GM23338 (cell line): Measurements from ENCODE around the gene SEPTIN11. TPM values are rescaled to one million over a fixed set of nuclear protein-coding genes. Genes with fewer than 3 reads are reported as not detected.
"Not testable (repeated sequence)": the region's sequence is repeated elsewhere in the genome, so short reads cannot be mapped to it uniquely, and the experiment has no call there.

Experiments
- ATAC-seq: fragments of 200-7000 bp; cut with Tn5 transposase; 3 replicates; pipeline ENCODE4 v1.9.1; 2020
- DNase-seq: peaks from one replicate; pipeline ENCODE4 v3.0.0-alpha.2; 2015; ENCODE audit warnings: low spot score
- H2AFZ ChIP-seq: fragments of 200-600 bp; sonication (generic); 2 replicates; pipeline ENCODE4 v1.8.0; 2016; ENCODE audit warnings: antibody characterized with exemption, mild to moderate bottlenecking, moderate library complexity
- H3F3A ChIP-seq: fragments of 200-600 bp; sonication (generic); replicated peaks from 2 replicates; pipeline ENCODE4 v1.8.0; 2017; ENCODE audit warnings: antibody characterized with exemption, mixed run types, low read depth
- H3K27ac ChIP-seq: fragments of 200-600 bp; sonication (generic); 2 replicates; pipeline ENCODE4 v1.6.1; 2016; ENCODE audit warnings: low read depth
- H3K27me3 ChIP-seq: fragments of 200-600 bp; sonication (generic); 2 replicates; pipeline ENCODE4 v1.8.0; 2016; ENCODE audit warnings: mild to moderate bottlenecking, mixed run types, moderate library complexity; ENCODE audit not compliant: insufficient read depth
- H3K36me3 ChIP-seq: fragments of 200-600 bp; sonication (generic); 2 replicates; pipeline ENCODE4 v1.8.0; 2016; ENCODE audit warnings: mild to moderate bottlenecking; ENCODE audit not compliant: insufficient read depth
- H3K4me1 ChIP-seq: fragments of 200-600 bp; sonication (generic); 2 replicates; pipeline ENCODE4 v1.8.0; 2016; ENCODE audit warnings: mild to moderate bottlenecking, moderate library complexity; ENCODE audit not compliant: insufficient read depth
- H3K4me2 ChIP-seq: fragments of 200-600 bp; sonication (generic); 2 replicates; pipeline ENCODE4 v1.7.1; 2017; ENCODE audit warnings: mixed run types
- H3K4me3 ChIP-seq: fragments of 200-600 bp; sonication (generic); 2 replicates; pipeline ENCODE4 v1.6.1; 2016; ENCODE audit warnings: mixed run types
- H3K79me2 ChIP-seq: fragments of 200-600 bp; sonication (generic); replicated peaks from 2 replicates; pipeline ENCODE4 v1.8.0; 2017; ENCODE audit warnings: mild to moderate bottlenecking; ENCODE audit not compliant: insufficient read depth
- H3K9me2 ChIP-seq: fragments of 200-600 bp; sonication (generic); 2 replicates; pipeline ENCODE4 v1.8.0; 2017; ENCODE audit not compliant: insufficient read depth
- H4K20me1 ChIP-seq: fragments of 200-600 bp; sonication (generic); replicated peaks from 2 replicates; pipeline ENCODE4 v1.8.0; 2017; ENCODE audit warnings: mild to moderate bottlenecking; ENCODE audit not compliant: insufficient read depth
- H3K27ac Mint-ChIP-seq: 2 replicates; pipeline ENCODE4 v1.8.0; 2020; ENCODE audit warnings: inconsistent platforms, mild to moderate bottlenecking, moderate library complexity, mixed read lengths
- H3K27me3 Mint-ChIP-seq: 3 replicates; pipeline ENCODE4 v1.8.0; 2022; ENCODE audit warnings: low read depth, mild to moderate bottlenecking, moderate library complexity, mixed read lengths, inconsistent platforms; ENCODE audit not compliant: insufficient read depth, poor library complexity
- H3K36me3 Mint-ChIP-seq: 3 replicates; pipeline ENCODE4 v1.8.0; 2021; ENCODE audit warnings: low read depth, mild to moderate bottlenecking, inconsistent platforms, moderate library complexity, mixed read lengths
- H3K4me1 Mint-ChIP-seq: 3 replicates; pipeline ENCODE4 v1.8.0; 2020; ENCODE audit warnings: mild to moderate bottlenecking, inconsistent platforms, mixed read lengths
- H3K4me3 Mint-ChIP-seq: 3 replicates; pipeline ENCODE4 v1.8.0; 2021; ENCODE audit warnings: moderate library complexity, mild to moderate bottlenecking, inconsistent platforms, mixed read lengths
- H3K9me3 Mint-ChIP-seq: 3 replicates; pipeline ENCODE4 v1.8.0; 2020; ENCODE audit warnings: moderate library complexity, mild to moderate bottlenecking, inconsistent platforms, mixed read lengths
- CREB1 ChIP-seq: fragments of 250-450 bp; sonication (Bioruptor Pico); IDR thresholded peaks from 2 replicates; pipeline ENCODE4 v1.5.0; 2020; ENCODE audit warnings: low read depth, mild to moderate bottlenecking, moderate library complexity
- JUNB ChIP-seq: IDR thresholded peaks from one replicate; pipeline ENCODE4 v1.6.1; 2016; ENCODE audit warnings: antibody characterized with exemption; ENCODE audit not compliant: unreplicated experiment
- NANOG ChIP-seq: IDR thresholded peaks from 2 replicates; pipeline ENCODE4 v1.6.1; 2016; ENCODE audit warnings: antibody characterized with exemption, borderline replicate concordance
- ZNF114 ChIP-seq: fragments of 250-450 bp; sonication (Bioruptor Pico); IDR thresholded peaks from 2 replicates; pipeline ENCODE4 v1.5.0; 2020; ENCODE audit warnings: mild to moderate bottlenecking, moderate library complexity
- polyA plus RNA-seq: library from polyadenylated mRNA; unstranded; fragments of >200 nt; fragmentation: Nextera tagmentation; extraction: Ambion mirVana; gene quantifications from 2 replicates; pipeline ENCODE4 v1.2.1, GENCODE V29; 2016
- total RNA-seq: library from RNA; depleted of rRNA; stranded (reverse); fragments of >200 nt; shearing (Covaris generic); gene quantifications from 2 replicates; pipeline ENCODE4 v1.2.3, GENCODE V29; 2014
- TF ChIP-seq, protein P1 (sequence below), 2 experiments: fragments of 200-600 bp in 1 of 2; sonication (generic) in 1 of 2; conservative IDR thresholded peaks; 2 replicates each; pipeline versions ENCODE4 v1.5.1 to v1.6.1; 2016 to 2017; ENCODE audit warnings: antibody characterized with exemption in 2 of 2, low read depth in 2 of 2, mild to moderate bottlenecking in 2 of 2, moderate library complexity in 1 of 2
- TF ChIP-seq, protein P2 (sequence below): fragments of 250-450 bp; sonication (Bioruptor Pico); IDR thresholded peaks from 2 replicates; pipeline ENCODE4 v1.5.0; 2020; ENCODE audit warnings: mild to moderate bottlenecking, moderate library complexity

Gene SEPTIN11
- total and polyA plus RNA-seq, 2 experiments from 2014 or later: 80.0 to 81.6 TPM

DNA sequence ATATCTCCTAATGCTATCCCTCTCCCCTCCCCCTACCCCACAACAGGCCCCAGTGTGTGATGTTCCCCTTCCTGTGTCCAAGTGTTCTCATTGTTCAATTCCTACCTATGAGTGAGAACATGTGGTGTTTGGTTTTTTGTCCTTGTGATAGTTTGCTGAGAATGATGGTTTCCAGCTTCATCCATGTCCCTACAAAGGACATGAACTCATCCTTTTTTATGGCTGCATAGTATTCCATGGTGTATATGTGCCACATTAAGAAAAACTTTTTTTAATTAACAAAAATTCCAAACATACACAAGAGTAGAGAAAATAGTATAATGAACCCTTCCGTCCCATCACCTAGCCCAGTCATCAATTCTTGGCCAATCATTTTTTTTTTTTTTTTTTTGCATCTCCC is 14.4 kb downstream of the SEPTIN11 start:
- peaks cover 94% of the 10 kb centered on the region for H3K79me2 ChIP-seq
- H2AFZ ChIP-seq, H3K4me3 Mint-ChIP-seq, H3K9me3 Mint-ChIP-seq, H3K4me2 ChIP-seq, H3K36me3 ChIP-seq, DNase-seq, H3K27ac Mint-ChIP-seq, H3K27ac ChIP-seq, H3K27me3 ChIP-seq, H4K20me1 ChIP-seq, H3F3A ChIP-seq, H3K27me3 Mint-ChIP-seq, H3K4me3 ChIP-seq, H3K9me2 ChIP-seq, ATAC-seq: not testable (repeated sequence)
- peaks cover 13% of the 10 kb centered on the region; the same call in 1 of the 2 replicates for H3K4me1 ChIP-seq
- Mint-ChIP-seq H3K4me1 (peaks cover 21% of the 10 kb centered on the region), H3K36me3 (peaks cover 11% of the 10 kb centered on the region)

DNA sequence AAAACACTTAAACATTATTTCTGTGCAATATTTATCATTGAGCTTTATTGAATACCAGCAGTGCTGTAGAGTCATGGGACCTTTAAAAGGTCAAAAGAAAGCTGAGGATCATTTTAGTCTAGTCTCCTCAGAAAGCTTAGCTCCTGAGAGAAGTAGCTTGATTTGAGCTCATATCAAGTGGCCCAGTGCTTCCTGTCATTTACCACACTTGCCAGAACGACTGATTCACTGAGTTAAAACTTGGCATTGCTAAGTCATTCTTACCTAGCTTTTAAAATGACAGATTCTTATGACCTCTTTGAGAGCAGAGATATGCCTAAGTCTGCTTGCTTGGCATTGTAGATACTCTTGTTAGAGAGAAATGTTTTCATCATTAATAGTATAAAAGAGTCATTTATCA is 15.2 kb downstream of the SEPTIN11 start:
- H3F3A ChIP-seq: no peaks in the 10 kb centered on the region
- no peaks in the 10 kb centered on the region for H3K27me3 ChIP-seq
- H3K4me2 ChIP-seq: no peak overlapping the region
- DNase-seq: no peak
- H3K4me3 Mint-ChIP-seq: no peak overlapping the region
- H3K9me3 Mint-ChIP-seq: peaks cover 3% of the 10 kb centered on the region; the same call in 2 of the 3 replicates
- H3K79me2 ChIP-seq: peaks cover 88% of the 10 kb centered on the region
- H3K4me3 ChIP-seq: no peak overlapping the region
- no peaks in the 10 kb centered on the region for H3K9me2 ChIP-seq
- no peak for ATAC-seq
- peaks cover 11% of the 10 kb centered on the region for H3K36me3 Mint-ChIP-seq
- H2AFZ ChIP-seq: no peak overlapping the region
- peaks cover 10% of the 10 kb centered on the region; the same call in 1 of the 2 replicates for H4K20me1 ChIP-seq
- H3K4me1 Mint-ChIP-seq: peaks cover 27% of the 10 kb centered on the region
- no peak overlapping the region for H3K27ac ChIP-seq
- peaks cover 16% of the 10 kb centered on the region; the same call in 1 of the 2 replicates for H3K4me1 ChIP-seq
- no peak overlapping the region for H3K27ac Mint-ChIP-seq
- H3K36me3 ChIP-seq: no peaks in the 10 kb centered on the region
- TF ChIP-seq CREB1 (CRISPR knock-in tag) (no peak), NANOG (no peak)
- no peaks in the 10 kb centered on the region for H3K27me3 Mint-ChIP-seq

DNA sequence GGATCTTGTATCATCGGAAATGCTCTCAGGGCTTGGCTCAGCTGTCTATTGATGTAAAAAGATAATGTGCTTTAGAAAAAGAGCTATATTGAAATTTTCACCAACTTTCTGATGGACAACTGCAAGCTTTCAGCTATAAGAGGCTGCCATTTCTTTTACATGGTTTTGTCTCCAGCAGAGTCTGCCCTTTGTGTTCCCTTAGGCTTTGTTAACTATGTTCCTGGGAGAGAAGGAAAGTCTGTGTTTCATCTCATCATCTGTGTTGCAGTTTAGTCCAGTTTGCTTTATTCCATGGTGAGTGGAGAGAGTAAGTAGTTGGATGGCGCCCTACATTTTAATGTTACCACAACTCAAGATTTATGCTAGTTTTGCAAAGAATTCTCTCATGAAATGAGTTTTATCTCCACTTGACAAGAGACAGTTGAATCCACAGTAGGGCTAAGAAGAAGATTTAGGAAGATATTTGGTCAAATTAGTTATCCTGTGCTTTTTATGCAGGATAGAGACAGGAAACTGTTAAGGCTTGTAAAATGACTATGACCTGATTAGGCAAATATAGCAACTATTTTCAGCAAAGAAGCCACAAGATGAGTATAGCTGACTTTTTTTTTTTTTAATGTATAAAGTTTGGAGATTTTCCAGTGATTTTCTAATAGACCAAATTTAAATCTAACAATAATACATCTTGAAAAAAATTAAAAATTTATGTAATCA is 16.5 kb downstream of the SEPTIN11 start:
- Histone ChIP-seq H3K79me2 (peaks cover 86% of the 10 kb centered on the region), H3F3A (no peaks in the 10 kb centered on the region), H3K9me2 (no peaks in the 10 kb centered on the region), H3K27me3 (no peaks in the 10 kb centered on the region), H3K4me3 (no peak overlapping the region), H3K27ac (peak overlapping the region; percentile 61; the same call in 1 of the 2 replicates), H3K36me3 (no peaks in the 10 kb centered on the region), H4K20me1 (peaks cover 6% of the 10 kb centered on the region; the same call in 1 of the 2 replicates), H3K4me1 (peaks cover 21% of the 10 kb centered on the region), H3K4me2 (no peak overlapping the region), H2AFZ (no peak overlapping the region)
- DNase-seq (no peak), ATAC-seq (no peak)
- Mint-ChIP-seq H3K9me3 (peaks cover 3% of the 10 kb centered on the region; the same call in 2 of the 3 replicates), H3K4me1 (peaks cover 31% of the 10 kb centered on the region), H3K27ac (peak overlapping the region; percentile 53; the same call in 1 of the 2 replicates), H3K4me3 (no peak overlapping the region), H3K36me3 (peaks cover 11% of the 10 kb centered on the region), H3K27me3 (no peaks in the 10 kb centered on the region)
- TF ChIP-seq JUNB: no peak
- TF ChIP-seq, protein P1, sequence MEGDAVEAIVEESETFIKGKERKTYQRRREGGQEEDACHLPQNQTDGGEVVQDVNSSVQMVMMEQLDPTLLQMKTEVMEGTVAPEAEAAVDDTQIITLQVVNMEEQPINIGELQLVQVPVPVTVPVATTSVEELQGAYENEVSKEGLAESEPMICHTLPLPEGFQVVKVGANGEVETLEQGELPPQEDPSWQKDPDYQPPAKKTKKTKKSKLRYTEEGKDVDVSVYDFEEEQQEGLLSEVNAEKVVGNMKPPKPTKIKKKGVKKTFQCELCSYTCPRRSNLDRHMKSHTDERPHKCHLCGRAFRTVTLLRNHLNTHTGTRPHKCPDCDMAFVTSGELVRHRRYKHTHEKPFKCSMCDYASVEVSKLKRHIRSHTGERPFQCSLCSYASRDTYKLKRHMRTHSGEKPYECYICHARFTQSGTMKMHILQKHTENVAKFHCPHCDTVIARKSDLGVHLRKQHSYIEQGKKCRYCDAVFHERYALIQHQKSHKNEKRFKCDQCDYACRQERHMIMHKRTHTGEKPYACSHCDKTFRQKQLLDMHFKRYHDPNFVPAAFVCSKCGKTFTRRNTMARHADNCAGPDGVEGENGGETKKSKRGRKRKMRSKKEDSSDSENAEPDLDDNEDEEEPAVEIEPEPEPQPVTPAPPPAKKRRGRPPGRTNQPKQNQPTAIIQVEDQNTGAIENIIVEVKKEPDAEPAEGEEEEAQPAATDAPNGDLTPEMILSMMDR (conservative IDR thresholded peaks at IDR 0.05; ENCODE audit: low read depth in 2 of 2): no peak
- no peak for TF ChIP-seq ZNF114
- TF ChIP-seq, protein P2, sequence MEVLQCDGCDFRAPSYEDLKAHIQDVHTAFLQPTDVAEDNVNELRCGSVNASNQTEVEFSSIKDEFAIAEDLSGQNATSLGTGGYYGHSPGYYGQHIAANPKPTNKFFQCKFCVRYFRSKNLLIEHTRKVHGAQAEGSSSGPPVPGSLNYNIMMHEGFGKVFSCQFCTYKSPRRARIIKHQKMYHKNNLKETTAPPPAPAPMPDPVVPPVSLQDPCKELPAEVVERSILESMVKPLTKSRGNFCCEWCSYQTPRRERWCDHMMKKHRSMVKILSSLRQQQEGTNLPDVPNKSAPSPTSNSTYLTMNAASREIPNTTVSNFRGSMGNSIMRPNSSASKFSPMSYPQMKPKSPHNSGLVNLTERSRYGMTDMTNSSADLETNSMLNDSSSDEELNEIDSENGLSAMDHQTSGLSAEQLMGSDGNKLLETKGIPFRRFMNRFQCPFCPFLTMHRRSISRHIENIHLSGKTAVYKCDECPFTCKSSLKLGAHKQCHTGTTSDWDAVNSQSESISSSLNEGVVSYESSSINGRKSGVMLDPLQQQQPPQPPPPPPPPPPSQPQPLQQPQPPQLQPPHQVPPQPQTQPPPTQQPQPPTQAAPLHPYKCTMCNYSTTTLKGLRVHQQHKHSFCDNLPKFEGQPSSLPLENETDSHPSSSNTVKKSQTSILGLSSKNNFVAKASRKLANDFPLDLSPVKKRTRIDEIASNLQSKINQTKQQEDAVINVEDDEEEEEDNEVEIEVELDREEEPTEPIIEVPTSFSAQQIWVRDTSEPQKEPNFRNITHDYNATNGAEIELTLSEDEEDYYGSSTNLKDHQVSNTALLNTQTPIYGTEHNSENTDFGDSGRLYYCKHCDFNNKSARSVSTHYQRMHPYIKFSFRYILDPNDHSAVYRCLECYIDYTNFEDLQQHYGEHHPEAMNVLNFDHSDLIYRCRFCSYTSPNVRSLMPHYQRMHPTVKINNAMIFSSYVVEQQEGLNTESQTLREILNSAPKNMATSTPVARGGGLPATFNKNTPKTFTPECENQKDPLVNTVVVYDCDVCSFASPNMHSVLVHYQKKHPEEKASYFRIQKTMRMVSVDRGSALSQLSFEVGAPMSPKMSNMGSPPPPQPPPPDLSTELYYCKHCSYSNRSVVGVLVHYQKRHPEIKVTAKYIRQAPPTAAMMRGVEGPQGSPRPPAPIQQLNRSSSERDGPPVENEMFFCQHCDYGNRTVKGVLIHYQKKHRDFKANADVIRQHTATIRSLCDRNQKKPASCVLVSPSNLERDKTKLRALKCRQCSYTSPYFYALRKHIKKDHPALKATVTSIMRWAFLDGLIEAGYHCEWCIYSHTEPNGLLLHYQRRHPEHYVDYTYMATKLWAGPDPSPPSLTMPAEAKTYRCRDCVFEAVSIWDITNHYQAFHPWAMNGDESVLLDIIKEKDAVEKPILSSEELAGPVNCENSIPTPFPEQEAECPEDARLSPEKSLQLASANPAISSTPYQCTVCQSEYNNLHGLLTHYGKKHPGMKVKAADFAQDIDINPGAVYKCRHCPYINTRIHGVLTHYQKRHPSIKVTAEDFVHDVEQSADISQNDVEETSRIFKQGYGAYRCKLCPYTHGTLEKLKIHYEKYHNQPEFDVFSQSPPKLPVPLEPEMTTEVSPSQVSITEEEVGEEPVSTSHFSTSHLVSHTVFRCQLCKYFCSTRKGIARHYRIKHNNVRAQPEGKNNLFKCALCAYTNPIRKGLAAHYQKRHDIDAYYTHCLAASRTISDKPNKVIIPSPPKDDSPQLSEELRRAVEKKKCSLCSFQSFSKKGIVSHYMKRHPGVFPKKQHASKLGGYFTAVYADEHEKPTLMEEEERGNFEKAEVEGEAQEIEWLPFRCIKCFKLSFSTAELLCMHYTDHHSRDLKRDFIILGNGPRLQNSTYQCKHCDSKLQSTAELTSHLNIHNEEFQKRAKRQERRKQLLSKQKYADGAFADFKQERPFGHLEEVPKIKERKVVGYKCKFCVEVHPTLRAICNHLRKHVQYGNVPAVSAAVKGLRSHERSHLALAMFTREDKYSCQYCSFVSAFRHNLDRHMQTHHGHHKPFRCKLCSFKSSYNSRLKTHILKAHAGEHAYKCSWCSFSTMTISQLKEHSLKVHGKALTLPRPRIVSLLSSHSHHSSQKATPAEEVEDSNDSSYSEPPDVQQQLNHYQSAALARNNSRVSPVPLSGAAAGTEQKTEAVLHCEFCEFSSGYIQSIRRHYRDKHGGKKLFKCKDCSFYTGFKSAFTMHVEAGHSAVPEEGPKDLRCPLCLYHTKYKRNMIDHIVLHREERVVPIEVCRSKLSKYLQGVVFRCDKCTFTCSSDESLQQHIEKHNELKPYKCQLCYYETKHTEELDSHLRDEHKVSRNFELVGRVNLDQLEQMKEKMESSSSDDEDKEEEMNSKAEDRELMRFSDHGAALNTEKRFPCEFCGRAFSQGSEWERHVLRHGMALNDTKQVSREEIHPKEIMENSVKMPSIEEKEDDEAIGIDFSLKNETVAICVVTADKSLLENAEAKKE: no peak
